ENCODE results near the gene PALB2.
A peak's percentile ranks its signal among the peaks of the same experiment; 100 is the strongest.

PALB2 gene

DNA sequence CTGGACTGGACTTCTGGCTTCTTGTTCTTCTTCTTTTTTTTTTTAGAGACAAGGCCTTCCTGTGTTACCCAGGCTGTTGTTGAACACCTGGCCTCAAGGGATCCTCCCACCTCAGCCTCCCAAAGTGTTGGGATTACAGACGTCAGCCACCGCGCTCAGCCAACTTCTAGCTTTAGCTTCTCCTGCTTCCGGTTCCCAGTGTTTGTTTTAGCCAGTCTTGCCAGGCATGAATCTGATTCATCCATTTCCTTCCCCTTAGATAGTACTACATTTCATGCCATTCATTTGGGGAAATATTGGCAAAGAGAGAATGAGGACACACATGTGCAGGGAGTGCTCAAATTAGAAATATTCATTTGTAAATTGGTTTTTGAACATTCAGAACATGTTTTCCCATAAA lies 32.9 kb downstream of the PALB2 start:
- H4K20me1 ChIP-seq (ENCODE audit: insufficient read depth), result no peaks in the 10 kb centered on the region
- TF ChIP-seq, protein P1, sequence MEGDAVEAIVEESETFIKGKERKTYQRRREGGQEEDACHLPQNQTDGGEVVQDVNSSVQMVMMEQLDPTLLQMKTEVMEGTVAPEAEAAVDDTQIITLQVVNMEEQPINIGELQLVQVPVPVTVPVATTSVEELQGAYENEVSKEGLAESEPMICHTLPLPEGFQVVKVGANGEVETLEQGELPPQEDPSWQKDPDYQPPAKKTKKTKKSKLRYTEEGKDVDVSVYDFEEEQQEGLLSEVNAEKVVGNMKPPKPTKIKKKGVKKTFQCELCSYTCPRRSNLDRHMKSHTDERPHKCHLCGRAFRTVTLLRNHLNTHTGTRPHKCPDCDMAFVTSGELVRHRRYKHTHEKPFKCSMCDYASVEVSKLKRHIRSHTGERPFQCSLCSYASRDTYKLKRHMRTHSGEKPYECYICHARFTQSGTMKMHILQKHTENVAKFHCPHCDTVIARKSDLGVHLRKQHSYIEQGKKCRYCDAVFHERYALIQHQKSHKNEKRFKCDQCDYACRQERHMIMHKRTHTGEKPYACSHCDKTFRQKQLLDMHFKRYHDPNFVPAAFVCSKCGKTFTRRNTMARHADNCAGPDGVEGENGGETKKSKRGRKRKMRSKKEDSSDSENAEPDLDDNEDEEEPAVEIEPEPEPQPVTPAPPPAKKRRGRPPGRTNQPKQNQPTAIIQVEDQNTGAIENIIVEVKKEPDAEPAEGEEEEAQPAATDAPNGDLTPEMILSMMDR (conservative IDR thresholded peaks at IDR 0.05; ENCODE audit: low read depth, low read length), result no peak
- H3K36me3 ChIP-seq (ENCODE audit: insufficient read depth), result no peaks in the 10 kb centered on the region
- no peaks in the 10 kb centered on the region for H3K27me3 ChIP-seq (ENCODE audit: insufficient read depth, low read depth)
- no peaks in the 10 kb centered on the region for H3K4me1 ChIP-seq (ENCODE audit: low read depth, poor library complexity, severe bottlenecking)
- no peaks in the 10 kb centered on the region for H3K79me2 ChIP-seq (ENCODE audit: insufficient read depth, low read depth)
- H3K4me2 ChIP-seq, result no peak overlapping the region
- no peak overlapping the region for H3K9ac ChIP-seq
- no peak overlapping the region for H3K27ac ChIP-seq
- no peak overlapping the region for H3K4me3 ChIP-seq (IDR thresholded peaks at IDR 0.05; ENCODE audit: insufficient read depth, low read depth, low read length)
- no peak overlapping the region for H2AFZ ChIP-seq (ENCODE audit: low read depth)

DNA sequence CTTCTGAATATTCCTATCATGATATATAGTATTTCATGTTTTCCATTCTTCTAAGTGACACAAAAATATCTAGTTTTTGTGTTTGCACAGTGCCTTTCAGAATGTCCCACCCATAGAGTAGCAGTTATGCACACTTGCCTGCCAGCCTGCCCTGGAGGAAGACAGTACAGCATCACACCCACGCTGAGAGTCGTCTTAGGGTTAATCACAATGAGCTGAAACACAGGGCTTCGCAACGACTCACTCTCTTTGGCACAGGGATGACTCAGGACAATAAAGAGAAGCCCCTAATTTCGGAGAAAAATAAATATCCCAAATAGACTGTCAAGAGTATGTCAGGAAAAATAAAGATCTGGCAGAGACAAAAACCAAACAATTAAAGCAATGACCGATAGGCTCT lies 33.4 kb downstream of the PALB2 start:
- Histone ChIP-seq H4K20me1 (ENCODE audit: insufficient read depth) (no peaks in the 10 kb centered on the region), H3K36me3 (ENCODE audit: insufficient read depth) (no peaks in the 10 kb centered on the region), H3K79me2 (ENCODE audit: insufficient read depth, low read depth) (no peaks in the 10 kb centered on the region), H3K27me3 (ENCODE audit: insufficient read depth, low read depth) (no peaks in the 10 kb centered on the region), H2AFZ (ENCODE audit: low read depth) (no peak overlapping the region), H3K9ac (no peak overlapping the region), H3K4me3 (IDR thresholded peaks at IDR 0.05; ENCODE audit: insufficient read depth, low read depth, low read length) (no peak overlapping the region), H3K4me2 (no peak overlapping the region), H3K4me1 (ENCODE audit: low read depth, poor library complexity, severe bottlenecking) (no peaks in the 10 kb centered on the region), H3K27ac (no peak overlapping the region)
- TF ChIP-seq, protein P1 (conservative IDR thresholded peaks at IDR 0.05; ENCODE audit: low read depth, low read length), result no peak

DNA sequence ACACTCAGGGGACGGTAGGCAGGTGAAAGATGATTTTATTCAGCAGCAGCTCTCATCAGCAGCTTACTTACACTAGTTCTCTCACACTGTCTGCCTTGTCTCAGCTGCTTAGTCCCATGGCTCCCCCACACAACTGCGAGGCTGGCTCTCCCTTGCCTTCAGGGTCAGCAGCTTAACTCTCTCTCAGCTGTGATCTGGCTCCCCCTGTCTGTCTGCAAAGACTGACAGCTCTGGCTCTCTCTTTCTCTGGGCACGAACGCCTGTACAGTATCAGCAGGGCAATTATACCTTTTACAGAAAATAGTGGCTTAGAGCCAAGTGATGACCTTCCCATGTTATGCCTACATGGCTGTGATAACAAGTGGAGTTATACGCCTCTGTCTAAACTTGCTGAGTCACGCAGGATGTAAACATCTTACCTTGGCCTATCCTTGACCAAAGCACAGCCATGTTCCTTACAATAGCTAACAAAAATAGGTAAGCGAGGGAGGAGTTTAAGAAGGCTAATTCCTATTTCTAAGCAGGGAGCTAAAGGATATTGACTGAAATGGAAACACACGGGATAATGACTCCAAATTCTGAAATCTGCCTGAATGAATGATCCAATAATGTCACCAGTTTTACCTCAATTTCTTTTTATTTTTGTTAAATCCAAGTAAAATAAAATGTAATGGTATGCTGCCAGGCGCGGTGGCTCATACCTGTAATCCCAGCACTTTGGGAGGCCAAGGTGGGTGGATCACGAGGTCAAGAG lies 43.9 kb downstream of the PALB2 start:
- no peak overlapping the region for H3K27ac ChIP-seq
- TF ChIP-seq, protein P1 (conservative IDR thresholded peaks at IDR 0.05; ENCODE audit: low read depth, low read length), result no peak; the same call in 1 of the 2 replicates
- H3K4me1 ChIP-seq (ENCODE audit: low read depth, poor library complexity, severe bottlenecking), result peaks cover 25% of the 10 kb centered on the region
- H2AFZ ChIP-seq (ENCODE audit: low read depth), result 0 out of 2 replicates have a peak overlapping the region, but pooled peaks have one; percentile 81
- H3K4me3 ChIP-seq (IDR thresholded peaks at IDR 0.05; ENCODE audit: insufficient read depth, low read depth, low read length), result no peak overlapping the region
- H4K20me1 ChIP-seq (ENCODE audit: insufficient read depth), result peaks cover 3% of the 10 kb centered on the region; the same call in 1 of the 2 replicates
- H3K79me2 ChIP-seq (ENCODE audit: insufficient read depth, low read depth), result peaks cover 38% of the 10 kb centered on the region
- H3K4me2 ChIP-seq, result peak overlapping the region; percentile 100; the same call in 1 of the 2 replicates
- no peaks in the 10 kb centered on the region for H3K27me3 ChIP-seq (ENCODE audit: insufficient read depth, low read depth)
- H3K9ac ChIP-seq, result no peak overlapping the region
- H3K36me3 ChIP-seq (ENCODE audit: insufficient read depth), result no peaks in the 10 kb centered on the region; the same call in 1 of the 2 replicates

DNA sequence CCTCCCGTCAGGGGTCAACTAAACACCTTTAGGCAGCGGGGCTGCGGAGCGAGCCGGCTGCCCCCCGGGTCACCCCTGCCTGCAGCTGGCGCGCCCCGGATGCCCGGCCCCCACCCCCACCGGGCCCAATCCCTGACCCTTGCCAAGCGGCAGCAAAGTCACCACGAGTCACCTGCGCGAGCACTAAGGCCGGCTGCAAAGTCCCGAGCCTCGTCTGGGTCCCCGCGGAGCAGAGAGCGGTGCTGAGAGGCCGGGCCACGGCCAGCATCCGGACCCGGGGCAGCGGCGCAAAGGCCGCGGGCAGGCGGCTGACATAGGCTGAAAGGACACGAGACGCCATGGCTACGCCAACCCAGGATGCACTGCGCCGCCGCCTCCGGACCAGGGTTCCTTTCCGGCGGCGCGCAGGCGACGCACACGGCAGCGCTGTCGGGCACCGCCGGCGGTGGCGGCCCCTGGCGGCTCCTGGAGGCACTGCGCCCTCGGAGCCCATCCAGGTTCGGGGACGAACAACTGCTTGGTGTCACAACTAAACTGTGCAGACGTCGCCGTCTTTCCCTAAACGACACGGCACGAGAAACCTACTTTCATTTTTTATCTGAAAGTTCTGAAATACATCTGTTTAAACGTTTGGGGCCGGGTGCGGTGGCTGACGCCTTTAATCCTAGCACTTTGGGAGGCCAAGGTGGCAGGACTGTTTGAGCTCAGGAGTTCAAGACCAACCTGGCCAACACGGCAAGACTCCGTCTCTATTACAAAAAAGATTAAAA lies 45.0 kb downstream of the PALB2 start, which contains the start of gene NDUFAB1:
Gene NDUFAB1, minus strand, starts transcription at position 366 of the 770 bp plus-strand sequence. Its CDS starts 26 bp downstream, at position 340.
- Histone ChIP-seq H3K4me1 (ENCODE audit: low read depth, poor library complexity, severe bottlenecking) (peaks cover 25% of the 10 kb centered on the region), H3K36me3 (ENCODE audit: insufficient read depth) (no peaks in the 10 kb centered on the region; the same call in 1 of the 2 replicates), H3K9ac (peak within 1 kb of the TSS; percentile 84), H4K20me1 (ENCODE audit: insufficient read depth) (peaks cover 9% of the 10 kb centered on the region; the same call in 1 of the 2 replicates), H3K27me3 (ENCODE audit: insufficient read depth, low read depth) (no peaks in the 10 kb centered on the region), H3K27ac (peak within 1 kb of the TSS; percentile 63), H3K4me3 (IDR thresholded peaks at IDR 0.05; ENCODE audit: insufficient read depth, low read depth, low read length) (no peak within 1 kb of the TSS), H2AFZ (ENCODE audit: low read depth) (peak within 1 kb of the TSS; percentile 81), H3K79me2 (ENCODE audit: insufficient read depth, low read depth) (peaks cover 48% of the 10 kb centered on the region), H3K4me2 (peak within 1 kb of the TSS; percentile 100)
- TF ChIP-seq, protein P1 (conservative IDR thresholded peaks at IDR 0.05; ENCODE audit: low read depth, low read length), result peak; percentile 78
